Astrocyte (in vitro differentiated cells and primary cell): Measurements from ENCODE around the gene NOB1.

Experiments
- EZH2 ChIP-seq: IDR thresholded peaks from 2 replicates; pipeline ENCODE4 v1.6.1; 2012; ENCODE audit warnings: mild to moderate bottlenecking, low read length, inconsistent platforms; ENCODE audit not compliant: insufficient read depth
- TF ChIP-seq, protein P1 (sequence below): IDR thresholded peaks from 2 replicates; pipeline ENCODE4 v1.5.1; 2011; ENCODE audit warnings: low read depth, mild to moderate bottlenecking, inconsistent platforms, low read length, moderate library complexity; ENCODE audit not compliant: insufficient read depth

DNA sequence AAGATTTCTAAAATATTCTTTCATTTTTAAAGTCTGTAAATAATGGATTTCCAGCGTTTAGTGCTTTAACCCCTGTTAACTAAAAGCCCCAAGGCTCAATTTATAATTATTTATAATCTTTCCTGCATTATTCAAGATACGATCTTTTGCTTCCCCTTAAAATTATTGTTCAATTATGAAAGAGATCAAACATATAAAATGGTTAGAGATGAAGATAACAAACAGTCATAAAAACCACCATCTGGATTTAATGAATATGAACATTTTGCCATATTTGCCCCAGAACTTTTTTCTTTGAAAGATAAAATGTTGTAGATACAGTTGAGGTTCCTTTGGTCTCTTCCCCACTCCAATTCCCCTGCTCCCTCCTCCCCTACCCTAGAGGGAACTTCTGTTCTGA lies 25.0 kb upstream of the NOB1 start:
- TF ChIP-seq, protein P1, sequence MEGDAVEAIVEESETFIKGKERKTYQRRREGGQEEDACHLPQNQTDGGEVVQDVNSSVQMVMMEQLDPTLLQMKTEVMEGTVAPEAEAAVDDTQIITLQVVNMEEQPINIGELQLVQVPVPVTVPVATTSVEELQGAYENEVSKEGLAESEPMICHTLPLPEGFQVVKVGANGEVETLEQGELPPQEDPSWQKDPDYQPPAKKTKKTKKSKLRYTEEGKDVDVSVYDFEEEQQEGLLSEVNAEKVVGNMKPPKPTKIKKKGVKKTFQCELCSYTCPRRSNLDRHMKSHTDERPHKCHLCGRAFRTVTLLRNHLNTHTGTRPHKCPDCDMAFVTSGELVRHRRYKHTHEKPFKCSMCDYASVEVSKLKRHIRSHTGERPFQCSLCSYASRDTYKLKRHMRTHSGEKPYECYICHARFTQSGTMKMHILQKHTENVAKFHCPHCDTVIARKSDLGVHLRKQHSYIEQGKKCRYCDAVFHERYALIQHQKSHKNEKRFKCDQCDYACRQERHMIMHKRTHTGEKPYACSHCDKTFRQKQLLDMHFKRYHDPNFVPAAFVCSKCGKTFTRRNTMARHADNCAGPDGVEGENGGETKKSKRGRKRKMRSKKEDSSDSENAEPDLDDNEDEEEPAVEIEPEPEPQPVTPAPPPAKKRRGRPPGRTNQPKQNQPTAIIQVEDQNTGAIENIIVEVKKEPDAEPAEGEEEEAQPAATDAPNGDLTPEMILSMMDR = no peak
- no peak for TF ChIP-seq EZH2
